Measurements from ENCODE around the gene GAS2L3.

- no peak for TF ChIP-seq MYC (IDR thresholded peaks at IDR 0.05; ENCODE audit: borderline replicate concordance, low read length)
- no peak for TF ChIP-seq CHD2 (IDR thresholded peaks at IDR 0.05; ENCODE audit: low read length, partially characterized antibody)
- no peak for TF ChIP-seq CTCF (IDR thresholded peaks at IDR 0.05)
- no peak for TF ChIP-seq POLR2A (IDR thresholded peaks at IDR 0.05; ENCODE audit: low read length)
- TF ChIP-seq TP53 (CRISPR knock-in tag; IDR thresholded peaks at IDR 0.05): no peak
- no peak for TF ChIP-seq EP300 (IDR thresholded peaks at IDR 0.05)
- no peak for TF ChIP-seq MAX (IDR thresholded peaks at IDR 0.05)
- no peak for TF ChIP-seq REST (IDR thresholded peaks at IDR 0.05)
- TF ChIP-seq E2F6 (IDR thresholded peaks at IDR 0.05; ENCODE audit: borderline replicate concordance, low read depth): no peak
- no peak for TF ChIP-seq JUNB (IDR thresholded peaks at IDR 0.05)
- no peak for TF ChIP-seq CBX2 (IDR thresholded peaks at IDR 0.05; ENCODE audit: borderline replicate concordance, low read depth)
Observed at GRCh38 chr12:100661300-100661951, 87.9 kb downstream of the GAS2L3 start.
